HG03571 (cell line): ENCODE data around the gene RAMP1.
"Not testable (repeated sequence)": the region's sequence is repeated elsewhere in the genome, so short reads cannot be mapped to it uniquely, and the experiment has no call there.

Source experiments
- ATAC-seq: cut with Tn5 transposase; IDR thresholded peaks from one replicate; pipeline ENCODE4 v1.9.1; 2021; ENCODE audit not compliant: unreplicated experiment

The RAMP1 gene

GRCh38 chr2:237942513-237942899 lies 83.1 kb downstream of the RAMP1 start:
- no peak for ATAC-seq

DNA sequence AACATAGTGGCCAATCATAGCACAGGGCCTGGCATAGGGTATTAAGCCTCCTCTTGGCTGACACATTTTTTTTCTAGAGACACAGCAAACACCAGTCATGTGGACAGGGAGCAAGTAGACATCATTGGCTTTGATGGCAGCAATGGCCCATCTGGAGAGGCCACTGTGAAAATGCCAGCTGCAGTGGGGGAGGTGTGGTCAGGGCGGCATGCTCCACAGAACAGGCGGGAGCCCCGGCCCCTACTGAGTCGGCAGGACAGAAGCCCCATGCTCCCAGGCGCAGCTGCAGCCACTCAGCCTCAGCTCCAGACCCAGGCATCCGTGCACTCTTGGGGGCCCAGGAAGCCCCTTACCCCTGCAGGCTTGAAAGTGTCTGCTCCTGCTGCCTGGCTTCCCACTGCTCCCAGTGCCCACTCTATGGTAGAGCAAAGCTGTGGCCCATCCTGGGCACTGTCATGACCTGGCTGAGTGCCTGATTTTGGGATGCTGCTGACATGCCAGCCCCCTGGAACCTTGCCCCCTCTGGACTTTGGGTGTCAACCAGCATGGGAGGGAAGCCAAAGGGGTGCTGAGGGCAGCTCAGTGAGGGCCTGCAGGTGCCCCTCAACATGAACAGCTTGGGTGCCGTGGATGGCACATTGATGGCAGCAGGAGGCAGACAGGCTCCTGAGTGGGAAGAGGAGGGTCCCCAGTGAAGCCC lies 84.1 kb downstream of the RAMP1 start:
- no peak for ATAC-seq

DNA sequence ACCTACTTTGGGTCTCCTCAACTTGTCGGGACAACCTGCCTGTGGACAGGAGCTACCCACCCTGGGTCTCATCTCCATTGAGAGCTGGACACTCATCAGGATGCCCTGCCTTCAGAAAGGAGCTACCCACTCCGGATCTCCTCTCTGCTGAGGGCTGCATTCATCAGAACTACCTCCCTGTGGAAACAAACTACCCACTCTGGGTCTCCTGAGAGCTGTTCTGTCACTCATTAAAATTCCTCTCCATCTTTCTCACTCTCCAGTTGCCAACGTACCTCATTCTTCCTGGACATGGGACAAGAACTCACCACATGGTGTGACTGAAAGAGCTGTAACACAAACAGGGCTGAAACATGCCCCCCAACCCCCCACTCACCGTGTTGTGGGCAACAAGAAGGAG lies 84.9 kb downstream of the RAMP1 start:
- no peak for ATAC-seq

DNA sequence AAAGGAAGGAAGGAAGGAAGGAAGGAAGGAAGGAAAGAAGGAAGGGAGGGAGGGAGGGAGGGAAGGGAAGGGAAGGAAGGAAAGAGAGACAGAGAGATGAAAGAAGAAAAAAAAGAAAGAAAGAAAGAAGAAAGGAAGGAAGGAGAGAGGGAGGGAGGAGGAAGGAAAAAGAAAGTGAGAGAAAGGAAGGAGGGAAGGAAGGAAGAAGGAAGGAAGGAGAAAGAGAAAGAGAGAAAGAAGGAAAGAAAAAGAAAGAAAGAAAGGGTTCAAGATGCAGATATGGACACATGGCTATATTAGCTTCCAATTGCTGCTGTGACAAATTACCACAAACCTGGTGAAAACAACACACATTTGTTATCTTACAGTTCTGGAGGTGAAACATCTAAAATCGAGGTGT lies 87.0 kb downstream of the RAMP1 start:
- no peak for ATAC-seq

GRCh38 chr2:237951354-237951753 lies 91.9 kb downstream of the RAMP1 start:
- ATAC-seq = not testable (repeated sequence)

- no peak for ATAC-seq
Measured at GRCh38 chr2:237951878-237952277, 92.5 kb downstream of the RAMP1 start.

DNA sequence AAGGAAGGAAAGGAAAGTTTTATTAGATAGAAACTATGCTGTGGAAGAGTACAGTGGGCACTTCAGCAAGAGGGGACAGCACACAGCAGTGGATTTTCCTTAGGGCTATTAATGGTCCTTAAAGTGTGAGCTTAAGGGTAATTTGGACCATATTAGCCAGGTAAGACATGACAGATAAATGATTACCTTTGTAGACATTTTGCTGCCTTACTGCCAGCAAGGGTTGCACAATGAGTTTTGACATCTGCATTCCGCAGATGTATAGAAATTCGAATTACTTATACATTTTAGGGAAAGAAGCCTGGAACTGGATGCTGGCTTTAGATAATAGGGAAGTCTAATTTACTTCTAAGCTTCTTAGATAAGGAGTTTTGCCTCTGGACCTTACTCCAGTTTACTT lies 93.4 kb downstream of the RAMP1 start:
- ATAC-seq = no peak

- no peak for ATAC-seq
Measured at GRCh38 chr2:237955640-237956401, 96.4 kb downstream of the RAMP1 start.

DNA sequence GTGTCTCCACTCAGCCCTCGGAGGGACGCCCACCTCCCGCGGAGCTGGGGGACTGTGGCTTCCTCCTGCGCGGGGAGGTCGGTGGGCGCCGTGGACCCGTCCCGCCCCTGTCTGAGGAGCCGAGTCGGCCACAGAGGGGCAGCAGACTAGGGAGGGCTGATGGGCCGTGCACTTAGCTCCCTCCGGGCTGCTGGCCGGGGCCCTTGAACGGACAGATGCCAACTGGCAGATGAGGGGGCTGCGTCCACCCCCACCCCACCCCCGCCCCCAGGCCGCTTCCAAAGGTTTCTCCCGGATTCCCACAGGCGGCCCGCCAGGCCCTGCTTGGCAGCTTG lies 96.9 kb downstream of the RAMP1 start:
- no peak for ATAC-seq

GRCh38 chr2:237961637-237962036 lies 102.2 kb downstream of the RAMP1 start:
- ATAC-seq = no peak
